A549 (cell line): ENCODE measurements around the gene CSNK1D. TPM values are rescaled to one million over a fixed set of nuclear protein-coding genes. Genes with fewer than 3 reads are reported as not detected.

ENCODE experiments used
- ATAC-seq, 2 experiments: fragments of 200-7000 bp in 1 of 2; fragments of >200 bp in 1 of 2; cut with Nextera tagmentation in 1 of 2; cut with Tn5 transposase in 1 of 2; 3 replicates each; pipeline versions ENCODE4 v1.8.0 to v1.9.1; 2018 to 2020; ENCODE audit warnings: mild to moderate bottlenecking in 1 of 2, moderate library complexity in 1 of 2
- CTCF ChIA-PET: fragments of 300-600 bp; sonication (Branson Sonifier 250); formaldehyde crosslinking; extraction: SDS; loops from one replicate; lab custom pipeline; 2021; ENCODE audit warnings: antibody characterized with exemption, inconsistent platforms; lab: Yijun Ruan, JAX
- POLR2A ChIA-PET: fragments of 350-600 bp; formaldehyde crosslinking; extraction: SDS; loops from one replicate; lab custom pipeline; 2021; ENCODE audit warnings: antibody characterized with exemption, inconsistent platforms; lab: Yijun Ruan, JAX
- DNase-seq, 2 experiments: peaks; one replicate each; pipeline versions ENCODE4 v3.0.0 to v3.0.0-alpha.2; 2011 to 2016; ENCODE audit warnings: low read depth in 1 of 2, low spot score in 1 of 2
- FAIRE-seq: peaks from 2 replicates; lab custom pipeline; 2011; peaks lifted over from hg19 to GRCh38; lab: Jason Lieb, UNC
- H3K27ac ChIP-seq, 2 experiments: fragments of >200 bp; sonication (Bioruptor Twin); formaldehyde crosslinking; 3 replicates each; pipeline ENCODE4 v1.5.1; 2016 to 2017
- H3K4me1 ChIP-seq: fragments of >200 bp; sonication (Bioruptor Twin); formaldehyde crosslinking; 3 replicates; pipeline ENCODE4 v1.6.1; 2016
- H3K4me2 ChIP-seq: fragments of >200 bp; sonication (Bioruptor Twin); formaldehyde crosslinking; 3 replicates; pipeline ENCODE4 v1.6.1; 2016
- H3K4me3 ChIP-seq: fragments of >200 bp; sonication (Bioruptor Twin); formaldehyde crosslinking; 3 replicates; pipeline ENCODE4 v1.5.1; 2016
- H3K9me3 ChIP-seq: fragments of >200 bp; sonication (Bioruptor Twin); formaldehyde crosslinking; 3 replicates; pipeline ENCODE4 v1.6.1; 2016
- CHD2 ChIP-seq: fragments of 150-350 bp; IDR thresholded peaks from 2 replicates; pipeline ENCODE4 v1.6.1; 2014; ENCODE audit warnings: low read length; ENCODE audit not compliant: partially characterized antibody
- EHMT2 ChIP-seq: fragments of 200-600 bp; sonication (generic); IDR thresholded peaks from 2 replicates; pipeline ENCODE4 v1.6.1; 2016; ENCODE audit warnings: antibody characterized with exemption, low read depth, mild to moderate bottlenecking, moderate library complexity
- EP300 ChIP-seq, 2 experiments: fragments of >200 bp; sonication (Bioruptor Twin); formaldehyde crosslinking; IDR thresholded peaks; 2 replicates in 1 of 2; 3 replicates in 1 of 2; pipeline ENCODE4 v1.6.1; 2016 to 2017
- HDAC2 ChIP-seq: fragments of 200-600 bp; sonication (generic); IDR thresholded peaks from 2 replicates; pipeline ENCODE4 v1.6.1; 2016
- HOXB5 ChIP-seq: fragments of 250-450 bp; sonication (Bioruptor Pico); IDR thresholded peaks from 2 replicates; pipeline ENCODE4 v1.5.0; 2020; ENCODE audit warnings: mild to moderate bottlenecking, moderate library complexity
- JUNB ChIP-seq: fragments of >200 bp; sonication (Bioruptor Twin); formaldehyde crosslinking; IDR thresholded peaks from 2 replicates; pipeline ENCODE4 v1.6.1; 2016
- KDM1A ChIP-seq: fragments of 200-600 bp; sonication (generic); IDR thresholded peaks from 2 replicates; pipeline ENCODE4 v1.6.1; 2016; ENCODE audit warnings: low read depth, mild to moderate bottlenecking
- MAZ ChIP-seq: fragments of 150-350 bp; IDR thresholded peaks from 2 replicates; pipeline ENCODE4 v1.6.1; 2014; ENCODE audit warnings: antibody characterized with exemption, low read depth, low read length, borderline replicate concordance
- NPAS2 ChIP-seq: fragments of 250-450 bp; sonication (Bioruptor Pico); IDR thresholded peaks from 2 replicates; pipeline ENCODE4 v1.8.0; 2022; ENCODE audit warnings: mild to moderate bottlenecking, moderate library complexity, borderline replicate concordance
- RAD21 ChIP-seq, 2 experiments: fragments of >200 bp in 1 of 2; sonication (Bioruptor Twin) in 1 of 2; formaldehyde crosslinking in 1 of 2; IDR thresholded peaks in 1 of 2; conservative IDR thresholded peaks in 1 of 2; 2 replicates in 1 of 2; 3 replicates in 1 of 2; pipeline ENCODE4 v1.6.1; 2012 to 2018; ENCODE audit warnings: inconsistent platforms in 1 of 2
- RCOR1 ChIP-seq: fragments of 150-350 bp; IDR thresholded peaks from 2 replicates; pipeline ENCODE4 v1.6.1; 2014; ENCODE audit warnings: antibody characterized with exemption, low read length, low read depth
- RNF2 ChIP-seq: fragments of 200-600 bp; sonication (generic); IDR thresholded peaks from 2 replicates; pipeline ENCODE4 v1.6.1; 2016; ENCODE audit warnings: low read depth, mild to moderate bottlenecking, antibody characterized with exemption, moderate library complexity, borderline replicate concordance
- ZNF302 ChIP-seq: fragments of 250-450 bp; sonication (Bioruptor Pico); IDR thresholded peaks from 2 replicates; pipeline ENCODE4 v1.9.0; 2021; ENCODE audit warnings: inconsistent platforms, mild to moderate bottlenecking, moderate library complexity
- ZSCAN20 ChIP-seq: fragments of 250-450 bp; sonication (Bioruptor Pico); IDR thresholded peaks from 2 replicates; pipeline ENCODE4 v1.8.0; 2022; ENCODE audit warnings: mild to moderate bottlenecking, moderate library complexity
- WGBS: methylation state at CpG from one replicate; pipeline ENCODE4 v1.1.6; 2017; ENCODE audit errors: missing lambda C conversion rate; 5-methylcytosine and 5-hydroxymethylcytosine counted together
- polyA plus RNA-seq, 4 experiments: library from polyadenylated mRNA; depleted of rRNA in 3 of 4; stranded (reverse); fragments of >200 nt; fragmentation: RNase III in 1 of 4; extraction: RNeasy Plus Mini Kit Qiagen cat#74134 plus additional on column Dnase treatment in 1 of 4; gene quantifications; 2 replicates in 3 of 4; 3 replicates in 1 of 4; pipeline ENCODE4 v1.2.3, GENCODE V29; 2011 to 2017
- TF ChIP-seq, protein P1 (sequence below): fragments of 450-650 bp; IDR thresholded peaks from 2 replicates; pipeline ENCODE4 v1.6.1; 2014; ENCODE audit warnings: antibody characterized with exemption
- TF ChIP-seq, protein P2 (sequence below): fragments of >200 bp; sonication (Bioruptor Twin); formaldehyde crosslinking; IDR thresholded peaks from 3 replicates; pipeline ENCODE4 v1.6.1; 2016
- TF ChIP-seq, protein P3 (sequence below): fragments of >200 bp; sonication (Bioruptor Twin); formaldehyde crosslinking; IDR thresholded peaks from 2 replicates; pipeline ENCODE4 v1.6.1; 2016

Gene CSNK1D
- polyA plus RNA-seq, 2 of the 4 experiments (the other 2 are of a cell fraction) = 130 to 163 TPM

DNA sequence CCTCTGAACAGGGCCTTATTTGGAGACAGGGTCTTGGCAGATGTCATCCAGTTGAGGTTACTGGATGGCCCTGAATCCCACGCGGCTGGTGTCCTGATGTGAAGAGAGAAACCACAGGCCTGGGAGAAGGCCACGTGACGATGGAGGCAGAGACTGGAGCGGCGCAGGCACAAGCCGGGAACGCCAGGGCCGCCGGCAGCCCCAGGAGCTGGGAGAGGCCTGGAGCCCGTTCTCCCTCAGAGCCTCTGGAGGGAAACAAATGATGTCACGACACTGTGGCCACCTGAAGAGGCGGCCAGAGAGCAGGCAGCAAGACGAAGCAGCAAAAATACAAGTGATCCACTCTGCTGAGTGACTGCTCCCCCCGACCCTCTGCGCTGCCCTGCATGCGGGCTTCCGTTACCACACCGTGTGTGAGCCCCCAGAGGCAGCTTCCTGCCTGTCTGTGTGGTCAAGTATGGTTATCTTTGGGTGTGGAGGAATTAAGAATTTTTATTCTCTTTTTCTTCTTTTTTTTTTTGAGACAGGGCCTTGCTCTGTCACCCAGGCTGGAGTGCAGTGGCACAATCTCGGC is 32.3 kb upstream of the CSNK1D start:
- ChIA-PET CTCF (interaction anchor here (0.6 to 21.2 kb wide), 5 partner anchors 21 to 75 kb away, joined by 3 to 343 read pairs (median 18); partner anchors contain the start of gene SECTM1), POLR2A (interaction anchor here (1.0 kb wide), 1 partner anchor 13 kb away, joined by 3 read pairs; no protein-coding TSS in a partner anchor)
- Histone ChIP-seq H3K4me3 (no peak overlapping the region), H3K4me2 (no peak overlapping the region), H3K9me3 (no peaks in the 10 kb centered on the region), H3K4me1 (peaks cover 18% of the 10 kb centered on the region), H3K27ac (peak overlapping the region in 1 of 2 experiments; percentile 31; a peak in 1 of 6 replicates)
- 86% methylated on average over 20 of the region's 20 CpGs for WGBS
- ATAC-seq (no peak), DNase-seq (no peak), FAIRE-seq (no peak)
- no peak for TF ChIP-seq MAZ
- TF ChIP-seq, protein P1, sequence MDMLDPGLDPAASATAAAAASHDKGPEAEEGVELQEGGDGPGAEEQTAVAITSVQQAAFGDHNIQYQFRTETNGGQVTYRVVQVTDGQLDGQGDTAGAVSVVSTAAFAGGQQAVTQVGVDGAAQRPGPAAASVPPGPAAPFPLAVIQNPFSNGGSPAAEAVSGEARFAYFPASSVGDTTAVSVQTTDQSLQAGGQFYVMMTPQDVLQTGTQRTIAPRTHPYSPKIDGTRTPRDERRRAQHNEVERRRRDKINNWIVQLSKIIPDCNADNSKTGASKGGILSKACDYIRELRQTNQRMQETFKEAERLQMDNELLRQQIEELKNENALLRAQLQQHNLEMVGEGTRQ = no peak

DNA sequence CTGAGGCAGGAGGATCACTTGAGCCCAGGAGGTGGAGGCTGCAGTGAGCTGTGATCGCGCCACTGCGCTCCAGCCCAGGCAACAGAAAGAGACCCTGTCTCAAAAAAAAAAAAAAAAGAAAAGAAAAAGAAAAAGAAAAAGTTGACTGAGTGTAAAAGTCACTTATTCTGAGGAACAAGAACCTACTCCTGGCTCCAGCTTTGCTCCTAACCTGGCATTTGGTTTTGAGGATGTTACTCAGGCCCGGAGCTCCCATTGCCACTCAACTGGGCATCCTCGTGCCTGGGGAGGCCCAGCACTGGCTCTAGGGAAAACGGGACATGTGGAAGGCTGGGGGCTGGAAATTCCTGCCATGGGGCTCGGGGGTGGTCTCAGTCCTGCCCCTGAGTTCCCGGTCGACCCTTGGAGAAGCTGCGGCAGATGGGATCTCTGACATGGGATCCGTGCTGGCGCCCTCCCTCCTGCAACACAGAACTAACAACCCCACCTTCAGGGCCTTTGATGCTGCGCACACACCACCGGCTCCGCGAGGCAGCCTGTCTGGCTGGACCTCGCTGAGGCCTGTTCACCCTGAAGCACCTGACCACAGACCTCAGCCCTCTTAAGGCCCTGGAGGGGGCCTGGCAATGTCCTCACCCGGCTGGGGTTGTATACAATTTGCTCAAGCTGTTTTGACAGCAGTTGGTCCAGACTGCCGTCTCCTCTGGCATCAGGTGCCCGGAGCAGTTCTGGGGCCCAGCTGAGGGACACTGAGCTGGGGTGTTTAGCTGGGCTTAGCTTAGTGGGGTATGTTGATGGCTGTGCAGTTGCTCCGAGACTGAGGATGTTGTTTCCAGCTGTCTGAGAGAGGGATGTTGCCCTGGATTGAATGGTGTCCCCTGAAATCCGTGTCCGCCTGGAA is 31.6 kb upstream of the CSNK1D start:
- TF ChIP-seq ZSCAN20 (no peak), EHMT2 (no peak), JUNB (no peak), RNF2 (no peak), RCOR1 (no peak), HDAC2 (no peak), CHD2 (no peak), NPAS2 (no peak), ZNF302 (CRISPR knock-in tag) (no peak), KDM1A (no peak), RAD21 (conservative IDR thresholded peaks at IDR 0.05 in 1 of 2, IDR thresholded peaks at IDR 0.05 in 1 of 2) (no peak), EP300 (IDR thresholded peaks at IDR 0.05) (no peak), HOXB5 (CRISPR knock-in tag) (no peak)
- TF ChIP-seq, protein P2, sequence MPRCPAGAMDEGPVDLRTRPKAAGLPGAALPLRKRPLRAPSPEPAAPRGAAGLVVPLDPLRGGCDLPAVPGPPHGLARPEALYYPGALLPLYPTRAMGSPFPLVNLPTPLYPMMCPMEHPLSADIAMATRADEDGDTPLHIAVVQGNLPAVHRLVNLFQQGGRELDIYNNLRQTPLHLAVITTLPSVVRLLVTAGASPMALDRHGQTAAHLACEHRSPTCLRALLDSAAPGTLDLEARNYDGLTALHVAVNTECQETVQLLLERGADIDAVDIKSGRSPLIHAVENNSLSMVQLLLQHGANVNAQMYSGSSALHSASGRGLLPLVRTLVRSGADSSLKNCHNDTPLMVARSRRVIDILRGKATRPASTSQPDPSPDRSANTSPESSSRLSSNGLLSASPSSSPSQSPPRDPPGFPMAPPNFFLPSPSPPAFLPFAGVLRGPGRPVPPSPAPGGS = no peak
- TF ChIP-seq, protein P3, sequence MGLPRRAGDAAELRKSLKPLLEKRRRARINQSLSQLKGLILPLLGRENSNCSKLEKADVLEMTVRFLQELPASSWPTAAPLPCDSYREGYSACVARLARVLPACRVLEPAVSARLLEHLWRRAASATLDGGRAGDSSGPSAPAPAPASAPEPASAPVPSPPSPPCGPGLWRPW = no peak
- WGBS = 86% methylated on average over 23 of the region's 23 CpGs
- H3K4me1 ChIP-seq = peaks cover 24% of the 10 kb centered on the region
- CTCF ChIA-PET = interaction anchor here (0.6 to 21.2 kb wide), 10 partner anchors 9 to 109 kb away, joined by 3 to 343 read pairs (median 8); partner anchors contain the start of genes CD7 and SECTM1
- no peak overlapping the region for H3K4me2 ChIP-seq
- POLR2A ChIA-PET = interaction anchor here (1.0 kb wide), 1 partner anchor 12 kb away, joined by 3 read pairs; no protein-coding TSS in a partner anchor
- H3K9me3 ChIP-seq = no peaks in the 10 kb centered on the region
- no peak overlapping the region for H3K4me3 ChIP-seq
- peak overlapping the region in 1 of 2 experiments; percentile 31; a peak in 1 of 6 replicates for H3K27ac ChIP-seq
- ATAC-seq = no peak
- no peak for FAIRE-seq
- no peak for DNase-seq
